Spleen (tissue), 7 donors: Measurements from ENCODE around the gene DRICH1.

ENCODE experiments used
- CTCF ChIP-seq, 11 experiments: fragments of 200-600 bp in 7 of 11; fragments of 450-650 bp in 4 of 11; sonication (generic) in 4 of 11; IDR thresholded peaks in 8 of 11; conservative IDR thresholded peaks in 3 of 11; 1 replicate in 7 of 11; 2 replicates in 4 of 11; pipeline versions ENCODE4 v1.4.0 to v1.8.0; 2016 to 2021; ENCODE audit warnings: antibody characterized with exemption in 11 of 11, inconsistent platforms in 4 of 11, mild to moderate bottlenecking in 1 of 11
- POLR2A ChIP-seq, 3 donors: fragments of 450-650 bp; IDR thresholded peaks; one replicate each; pipeline ENCODE4 v1.5.1; 2017; ENCODE audit warnings: antibody characterized with exemption in 3 of 3, mild to moderate bottlenecking in 1 of 3
- donor health status: DM: no; HTN: no; CAD: no; lungs with moderate emphysema.
- donor health status: DM: no; HTN: no; CAD: no.
- donor health status: DM: no; HTN: no; CAD: no.

- TF ChIP-seq CTCF (IDR thresholded peaks at IDR 0.05 in 8 of 11, conservative IDR thresholded peaks at IDR 0.05 in 3 of 11) (no peak), POLR2A (IDR thresholded peaks at IDR 0.05) (no peak)
Observed at GRCh38 chr22:23569716-23570115, 62.4 kb downstream of the DRICH1 start.
